ENCODE data around the gene TTC3. TPM values are rescaled to one million over a fixed set of nuclear protein-coding genes. Genes with fewer than 3 reads are reported as not detected.

The TTC3 gene
- total and polyA plus RNA-seq, 2 donors from 2014 or later = 22.3 to 102 TPM

- Histone ChIP-seq H3K27ac (ENCODE audit: low read depth in 2 of 2, low read length in 2 of 2) (no peak overlapping the region), H3K9ac (ENCODE audit: low read length in 3 of 3) (no peak overlapping the region), H3K4me1 (ENCODE audit: control insufficient read depth in 2 of 3, insufficient read depth in 2 of 3, low read depth in 1 of 3, low read length in 3 of 3) (peaks cover 0 to 2% (median 0%) of the 10 kb centered on the region in 3 donors), H3K27me3 (ENCODE audit: control insufficient read depth, insufficient read depth, low read length) (no peaks in the 10 kb centered on the region), H3K9me3 (ENCODE audit: control insufficient read depth in 2 of 3, insufficient read depth in 1 of 3, low read length in 3 of 3) (no peaks in the 10 kb centered on the region), H3K36me3 (ENCODE audit: control insufficient read depth in 2 of 3, insufficient read depth in 3 of 3, low read length in 3 of 3) (no peaks in the 10 kb centered on the region), H3K4me3 (ENCODE audit: low read length in 3 of 3) (no peak overlapping the region)
- FAIRE-seq (no peak), DNase-seq (no peak)
- TF ChIP-seq CTCF (IDR thresholded peaks at IDR 0.05; ENCODE audit: borderline replicate concordance, extremely low read depth, insufficient read depth) = no peak
- intact Hi-C loops (cut with DNase I) = no loop called here
Measured at GRCh38 chr21:37077403-37077802, 4.3 kb downstream of the TTC3 start.

- intact Hi-C loops (cut with DNase I) = no loop called here
Measured at GRCh38 chr21:37079211-37079824, 6.3 kb downstream of the TTC3 start.

GRCh38 chr21:37082375-37082774 is 9.3 kb downstream of the TTC3 start:
- peaks cover 0 to 2% (median 0%) of the 10 kb centered on the region in 3 donors for H3K36me3 ChIP-seq (ENCODE audit: control insufficient read depth in 2 of 3, insufficient read depth in 3 of 3, low read length in 3 of 3)
- H3K9ac ChIP-seq (ENCODE audit: low read length in 3 of 3) = no peak overlapping the region
- no peaks in the 10 kb centered on the region for H3K4me1 ChIP-seq (ENCODE audit: control insufficient read depth in 2 of 3, insufficient read depth in 2 of 3, low read depth in 1 of 3, low read length in 3 of 3)
- no peak overlapping the region for H3K27ac ChIP-seq (ENCODE audit: low read depth in 2 of 2, low read length in 2 of 2)
- H3K9me3 ChIP-seq (ENCODE audit: control insufficient read depth in 2 of 3, insufficient read depth in 1 of 3, low read length in 3 of 3) = no peaks in the 10 kb centered on the region
- intact Hi-C loops (cut with DNase I) = no loop called here
- no peak overlapping the region for H3K4me3 ChIP-seq (ENCODE audit: low read length in 3 of 3)
- FAIRE-seq (no peak), DNase-seq (no peak)
- no peaks in the 10 kb centered on the region for H3K27me3 ChIP-seq (ENCODE audit: control insufficient read depth, insufficient read depth, low read length)
- TF ChIP-seq CTCF (IDR thresholded peaks at IDR 0.05; ENCODE audit: borderline replicate concordance, extremely low read depth, insufficient read depth) = no peak

More at GRCh38 chr21:37079211-37079824, 6.3 kb downstream of the TTC3 start:
- peaks cover 0 to 2% (median 0%) of the 10 kb centered on the region in 3 donors for H3K4me1 ChIP-seq (ENCODE audit: control insufficient read depth in 2 of 3, insufficient read depth in 2 of 3, low read depth in 1 of 3, low read length in 3 of 3)
- H3K9me3 ChIP-seq (ENCODE audit: control insufficient read depth in 2 of 3, insufficient read depth in 1 of 3, low read length in 3 of 3) = no peaks in the 10 kb centered on the region
- H3K36me3 ChIP-seq (ENCODE audit: control insufficient read depth in 2 of 3, insufficient read depth in 3 of 3, low read length in 3 of 3) = peaks cover 0 to 1% (median 0%) of the 10 kb centered on the region in 3 donors
- FAIRE-seq (no peak), DNase-seq (no peak)
- TF ChIP-seq CTCF (IDR thresholded peaks at IDR 0.05; ENCODE audit: borderline replicate concordance, extremely low read depth, insufficient read depth) = no peak
- no peak overlapping the region for H3K27ac ChIP-seq (ENCODE audit: low read depth in 2 of 2, low read length in 2 of 2)
- no peaks in the 10 kb centered on the region for H3K27me3 ChIP-seq (ENCODE audit: control insufficient read depth, insufficient read depth, low read length)
- H3K4me3 ChIP-seq (ENCODE audit: low read length in 3 of 3) = no peak overlapping the region
- no peak overlapping the region for H3K9ac ChIP-seq (ENCODE audit: low read length in 3 of 3)

All from kidney (tissue), 14 donors.